HG03432 (cell line): Measurements from ENCODE around the gene CFAP141.

Experiments used
- ATAC-seq: cut with Tn5 transposase; IDR thresholded peaks from one replicate; pipeline ENCODE4 v1.9.1; 2021; ENCODE audit warnings: mild to moderate bottlenecking, moderate library complexity; ENCODE audit not compliant: unreplicated experiment

Gene CFAP141

GRCh38 chr1:154171880-154172279, 34.3 kb downstream of the CFAP141 start:
- ATAC-seq: no peak

- ATAC-seq: no peak
Observed at GRCh38 chr1:154171223-154171583, 34.9 kb downstream of the CFAP141 start.

- ATAC-seq: no peak
Observed at GRCh38 chr1:154170547-154171222, 35.4 kb downstream of the CFAP141 start.

GRCh38 chr1:154167461-154167860, 38.7 kb downstream of the CFAP141 start:
- no peak for ATAC-seq

GRCh38 chr1:154166207-154166606, 39.9 kb downstream of the CFAP141 start:
- no peak for ATAC-seq

- no peak for ATAC-seq
Observed at GRCh38 chr1:154159554-154159953, 46.6 kb downstream of the CFAP141 start.

- peak; percentile 38 for ATAC-seq
Observed at GRCh38 chr1:154158307-154159125, 47.6 kb downstream of the CFAP141 start.

GRCh38 chr1:154157520-154158306, 48.4 kb downstream of the CFAP141 start:
- peak; percentile 76 for ATAC-seq

GRCh38 chr1:154155251-154155650, 50.9 kb downstream of the CFAP141 start:
- ATAC-seq: no peak

GRCh38 chr1:154154534-154155191, 51.5 kb downstream of the CFAP141 start, which contains the start of gene NUP210L:
NUP210L (minus strand) TSS chr1:154155073.
- ATAC-seq: no peak

GRCh38 chr1:154154053-154154452, 52.1 kb downstream of the CFAP141 start:
- no peak for ATAC-seq

GRCh38 chr1:154151311-154151710, 54.8 kb downstream of the CFAP141 start:
- ATAC-seq: no peak
